K562 (cell line): ENCODE measurements around the gene PTP4A2. TPM values are rescaled to one million over a fixed set of nuclear protein-coding genes. Genes with fewer than 3 reads are reported as not detected.

ENCODE experiments used
- ADNP ChIP-seq: fragments of 200-800 bp; sonication (Bioruptor generic); IDR thresholded peaks from 2 replicates; pipeline ENCODE4 v1.6.1; 2016; ENCODE audit warnings: missing genetic modification characterization, missing compliant biosample characterization
- BRF2 ChIP-seq: IDR thresholded peaks from 3 replicates; pipeline ENCODE4 v1.6.1; 2011; ENCODE audit warnings: borderline replicate concordance, mild to moderate bottlenecking; ENCODE audit not compliant: insufficient read length, insufficient read depth
- HMGN3 ChIP-seq: IDR thresholded peaks from 2 replicates; pipeline ENCODE4 v1.6.1; 2011; ENCODE audit warnings: borderline replicate concordance, low read depth, mild to moderate bottlenecking, mixed read lengths, low read length; ENCODE audit not compliant: insufficient read length; ENCODE audit errors: extremely low read depth
- JUN ChIP-seq, 2 experiments: sonication (generic) in 1 of 2; formaldehyde crosslinking in 1 of 2; IDR thresholded peaks; 2 replicates each; pipeline versions ENCODE4 v1.6.1 to v1.8.0; 2012 to 2022; ENCODE audit warnings: borderline replicate concordance in 2 of 2, mild to moderate bottlenecking in 2 of 2, improper control_type of control experiment in 1 of 2, low read depth in 1 of 2, low read length in 1 of 2, missing genetic modification reagents in 1 of 2
- MAX ChIP-seq: sonication (generic); formaldehyde crosslinking; IDR thresholded peaks from 2 replicates; pipeline ENCODE4 v1.9.0; 2022; ENCODE audit warnings: mild to moderate bottlenecking, missing genetic modification reagents
- NEUROD1 ChIP-seq: fragments of 150-350 bp; IDR thresholded peaks from 2 replicates; pipeline ENCODE4 v1.6.1; 2014; ENCODE audit warnings: borderline replicate concordance, low read length, low read depth; ENCODE audit not compliant: partially characterized antibody
- NR2C1 ChIP-seq, 2 experiments: fragments of 450-650 bp; IDR thresholded peaks; 2 replicates each; pipeline ENCODE4 v1.6.1; 2017; ENCODE audit warnings: mild to moderate bottlenecking in 2 of 2, antibody characterized with exemption in 1 of 2, inconsistent platforms in 1 of 2, missing compliant biosample characterization in 1 of 2, missing genetic modification characterization in 1 of 2
- RBM14 ChIP-seq: fragments of 200-400 bp; formaldehyde crosslinking; IDR thresholded peaks from 2 replicates; pipeline ENCODE4 v1.6.1; 2018; ENCODE audit warnings: low read depth, mild to moderate bottlenecking, low read length, moderate library complexity, borderline replicate concordance; ENCODE audit not compliant: insufficient read depth
- RCOR1 ChIP-seq, 2 experiments: IDR thresholded peaks; 2 replicates each; pipeline ENCODE4 v1.6.1; 2012; ENCODE audit warnings: low read depth in 2 of 2, low read length in 2 of 2, borderline replicate concordance in 1 of 2, improper control_type of control experiment in 1 of 2
- SAFB ChIP-seq: fragments of 200-400 bp; formaldehyde crosslinking; IDR thresholded peaks from 2 replicates; pipeline ENCODE4 v1.6.1; 2017; ENCODE audit warnings: low read depth, low read length, borderline replicate concordance
- SIN3B ChIP-seq: fragments of 450-650 bp; IDR thresholded peaks from 2 replicates; pipeline ENCODE4 v1.6.1; 2017; ENCODE audit warnings: low read depth, mild to moderate bottlenecking, moderate library complexity
- TEAD4 ChIP-seq, 2 experiments: sonication (generic) in 1 of 2; formaldehyde crosslinking in 1 of 2; IDR thresholded peaks; 2 replicates each; pipeline versions ENCODE4 v1.6.1 to v1.8.0; 2012 to 2022; ENCODE audit warnings: borderline replicate concordance in 1 of 2, inconsistent platforms in 1 of 2, low read length in 1 of 2, mild to moderate bottlenecking in 1 of 2, missing genetic modification reagents in 1 of 2
- U2AF2 ChIP-seq: fragments of 200-400 bp; formaldehyde crosslinking; optimal IDR thresholded peaks from 2 replicates; pipeline ENCODE3; 2017; ENCODE audit warnings: low read depth, mild to moderate bottlenecking, low read length
- ZBTB2 ChIP-seq: fragments of 450-650 bp; IDR thresholded peaks from 2 replicates; pipeline ENCODE4 v1.6.1; 2016; ENCODE audit warnings: antibody characterized with exemption
- ZC3H4 ChIP-seq: sonication (generic); formaldehyde crosslinking; IDR thresholded peaks from 2 replicates; pipeline ENCODE4 v1.9.0; 2021; ENCODE audit warnings: missing genetic modification reagents, borderline replicate concordance
- ZNF212 ChIP-seq: fragments of 450-650 bp; formaldehyde crosslinking; IDR thresholded peaks from 2 replicates; pipeline ENCODE4 v1.4.0; 2020; ENCODE audit warnings: mild to moderate bottlenecking
- ZNF263 ChIP-seq: sonication (generic); formaldehyde crosslinking; IDR thresholded peaks from 2 replicates; pipeline ENCODE4 v1.8.0; 2022; ENCODE audit warnings: mild to moderate bottlenecking, missing genetic modification reagents, borderline replicate concordance
- ZNF592 ChIP-seq: fragments of 450-650 bp; IDR thresholded peaks from 2 replicates; pipeline ENCODE4 v1.6.1; 2017; ENCODE audit warnings: antibody characterized with exemption, mild to moderate bottlenecking
- polyA plus RNA-seq, 8 experiments: library from polyadenylated mRNA; depleted of rRNA in 4 of 8; stranded (reverse) in 5 of 8; unstranded in 3 of 8; fragments of >200 nt; fragmentation: Nextera tagmentation in 2 of 8; fragmentation: Illumina TruSeq in 1 of 8; extraction: Ambion mirVana in 2 of 8; extraction: Trizol in 1 of 8; gene quantifications; 2 replicates each; pipeline versions ENCODE4 v1.2.1 to v1.2.3, GENCODE V29; 2011 to 2014; ENCODE audit warnings: inconsistent platforms in 1 of 8, missing spikeins in 1 of 8
- total RNA-seq, 7 experiments: library from RNA; depleted of rRNA in 6 of 7; stranded (reverse); fragments of >200 nt in 6 of 7; fragmentation: Illumina TruSeq in 2 of 7; extraction: Trizol in 2 of 7; gene quantifications; 2 replicates each; pipeline versions ENCODE4 v1.2.1 to v1.2.3, GENCODE V29; 2011 to 2021; ENCODE audit warnings: low replicate concordance in 1 of 7

The PTP4A2 gene
- total and polyA plus RNA-seq, 9 of the 15 experiments (the other 6 are each of a cell fraction or from before 2014, with no cell fraction given): 197 to 870 (median 480) TPM

GRCh38 chr1:31954607-31955283 is 16.6 kb upstream of the PTP4A2 start (continued):
- TF ChIP-seq NEUROD1 (peak; percentile 78), BRF2 (no peak), SAFB (no peak), ADNP (tag) (no peak; the same call in 1 of the 2 replicates), SIN3B (0 out of 2 replicates have a peak, but pooled peaks have one; percentile 15), HMGN3 (no peak), MAX (CRISPR knock-in tag) (peak; percentile 93), ZBTB2 (peak; percentile 47; the same call in 1 of the 2 replicates), ZNF592 (peak; percentile 99), U2AF2 (no peak), RCOR1 (IDR thresholded peaks at IDR 0.05; ENCODE audit: borderline replicate concordance in 1 of 2, low read depth in 2 of 2, low read length in 2 of 2) (peak in 1 of 2 experiments; percentile 60; a peak in 2 of 4 replicates), TEAD4 (IDR thresholded peaks at IDR 0.05; ENCODE audit: low read length) (peak; percentile 38; the same call in 1 of the 2 replicates), TEAD4 (CRISPR knock-in tag; IDR thresholded peaks at IDR 0.05; ENCODE audit: borderline replicate concordance) (no peak), JUN (IDR thresholded peaks at IDR 0.05; ENCODE audit: borderline replicate concordance, low read depth, low read length) (peak; percentile 90), JUN (CRISPR knock-in tag; IDR thresholded peaks at IDR 0.05; ENCODE audit: borderline replicate concordance) (no peak), ZNF212 (CRISPR knock-in tag) (no peak), NR2C1 (IDR thresholded peaks at IDR 0.05) (0 out of 2 replicates have a peak, but pooled peaks have one; percentile 36), NR2C1 (tag; IDR thresholded peaks at IDR 0.05) (peak; percentile 86), ZC3H4 (no peak), RBM14 (no peak), ZNF263 (no peak)
